Glutamatergic neuron (in vitro differentiated cells): ENCODE measurements around the gene KRTAP5-1. TPM values are rescaled to one million over a fixed set of nuclear protein-coding genes. Genes with fewer than 3 reads are reported as not detected.

Experiments used
- total RNA-seq: library from RNA; stranded (reverse); fragmentation: NEBNext Ultra II Directional; extraction: Animal tissue kit (Norgen Biotek cat#: 25700); gene quantifications from one replicate; pipeline ENCODE4 v1.2.1, GENCODE V29; 2021; ENCODE audit not compliant: unreplicated experiment

KRTAP5-1 gene
- total RNA-seq, 1 donor from 2014 or later: not detected

Other genes starting within 250 kb of the KRTAP5-1 start
- gene BRSK2, start 195.3 kb downstream of the KRTAP5-1 start, total RNA-seq: 207 TPM
- gene MOB2, start 98.5 kb downstream of the KRTAP5-1 start, total RNA-seq: 29.0 TPM
- gene DUSP8, start 13.0 kb downstream of the KRTAP5-1 start, total RNA-seq: 123 TPM
- not detected for gene KRTAP5-2, start 13.0 kb upstream of the KRTAP5-1 start, total RNA-seq
- not detected for gene KRTAP5-3, start 23.2 kb upstream of the KRTAP5-1 start, total RNA-seq
- gene KRTAP5-4, start 36.9 kb upstream of the KRTAP5-1 start, total RNA-seq: not detected
- not detected for gene KRTAP5-5, start 44.5 kb upstream of the KRTAP5-1 start, total RNA-seq
- not detected for gene KRTAP5-6, start 111.9 kb upstream of the KRTAP5-1 start, total RNA-seq
- 5.4 TPM for gene IFITM10, start 165.3 kb upstream of the KRTAP5-1 start, total RNA-seq
- 159 TPM for gene CTSD, start 178.6 kb upstream of the KRTAP5-1 start, total RNA-seq
- not detected for gene SYT8, start 249.7 kb upstream of the KRTAP5-1 start, total RNA-seq